ENCODE data around the gene D2HGDH.

DNA sequence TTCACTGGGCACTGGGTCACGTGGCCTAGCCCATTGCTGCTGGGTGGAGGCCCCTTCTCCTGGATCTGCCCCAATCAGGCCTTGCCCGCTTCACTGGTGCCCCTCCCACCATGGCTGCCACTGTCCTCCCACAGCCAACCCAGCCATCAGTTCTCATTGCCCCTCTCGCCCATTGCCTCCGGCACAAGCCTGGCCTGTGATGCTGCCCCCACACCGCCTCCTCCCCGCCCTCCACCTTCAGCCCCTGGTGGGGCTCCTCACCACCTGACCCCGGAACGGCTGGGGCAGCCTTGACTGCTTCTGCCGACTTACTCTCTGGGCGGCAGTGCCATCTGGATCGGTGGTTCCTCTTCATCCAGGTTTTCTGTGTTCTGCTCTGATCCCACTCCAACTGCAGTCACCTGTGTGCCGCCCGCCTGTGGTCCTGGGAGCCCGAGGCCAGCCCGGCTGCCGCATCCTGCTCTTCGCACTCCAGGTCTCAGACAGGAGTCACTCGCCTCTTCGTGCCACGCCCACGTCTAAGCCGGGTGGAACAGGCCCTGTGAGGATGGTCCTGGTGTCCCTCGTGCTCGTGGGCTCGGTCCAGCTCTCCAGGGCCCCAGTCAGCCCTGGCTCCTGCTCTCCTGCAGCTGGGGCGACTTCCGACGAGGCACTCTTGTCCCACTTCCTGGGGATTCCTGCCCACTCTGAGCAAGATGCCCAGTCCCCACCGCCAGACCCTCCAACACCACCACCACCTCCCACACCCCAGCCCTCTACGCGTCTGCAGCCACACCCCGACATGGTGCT, 14.2 kb downstream of the D2HGDH start:
- TF ChIP-seq, protein P1, sequence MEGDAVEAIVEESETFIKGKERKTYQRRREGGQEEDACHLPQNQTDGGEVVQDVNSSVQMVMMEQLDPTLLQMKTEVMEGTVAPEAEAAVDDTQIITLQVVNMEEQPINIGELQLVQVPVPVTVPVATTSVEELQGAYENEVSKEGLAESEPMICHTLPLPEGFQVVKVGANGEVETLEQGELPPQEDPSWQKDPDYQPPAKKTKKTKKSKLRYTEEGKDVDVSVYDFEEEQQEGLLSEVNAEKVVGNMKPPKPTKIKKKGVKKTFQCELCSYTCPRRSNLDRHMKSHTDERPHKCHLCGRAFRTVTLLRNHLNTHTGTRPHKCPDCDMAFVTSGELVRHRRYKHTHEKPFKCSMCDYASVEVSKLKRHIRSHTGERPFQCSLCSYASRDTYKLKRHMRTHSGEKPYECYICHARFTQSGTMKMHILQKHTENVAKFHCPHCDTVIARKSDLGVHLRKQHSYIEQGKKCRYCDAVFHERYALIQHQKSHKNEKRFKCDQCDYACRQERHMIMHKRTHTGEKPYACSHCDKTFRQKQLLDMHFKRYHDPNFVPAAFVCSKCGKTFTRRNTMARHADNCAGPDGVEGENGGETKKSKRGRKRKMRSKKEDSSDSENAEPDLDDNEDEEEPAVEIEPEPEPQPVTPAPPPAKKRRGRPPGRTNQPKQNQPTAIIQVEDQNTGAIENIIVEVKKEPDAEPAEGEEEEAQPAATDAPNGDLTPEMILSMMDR (conservative IDR thresholded peaks at IDR 0.05): no peak
- TF ChIP-seq EZH2 (IDR thresholded peaks at IDR 0.05; ENCODE audit: low read depth): no peak
